HCT116 (cell line): ENCODE data around the gene TMEM134. TPM values are rescaled to one million over a fixed set of nuclear protein-coding genes. Genes with fewer than 3 reads are reported as not detected.

Experiments
- ATAC-seq: fragments of 200-7000 bp; cut with Tn5 transposase; 2 replicates; pipeline ENCODE4 v1.9.1; 2020; ENCODE audit warnings: mild to moderate bottlenecking, moderate library complexity
- BruUV-seq: library from RNA; stranded (reverse); fragments of 400-500 nt; replicated peaks from 2 replicates; lab custom pipeline; 2021; lab: Mats Ljungman, UMichigan
- CTCF ChIA-PET: fragments of 300-600 bp; sonication (Branson Sonifier 250); formaldehyde crosslinking; loops from one replicate; lab custom pipeline; 2021; ENCODE audit warnings: antibody characterized with exemption; lab: Charles Lee
- POLR2A ChIA-PET: fragments of 300-600, 350-600 bp; sonication (Branson Sonifier 250); formaldehyde crosslinking; loops from one replicate; lab custom pipeline; 2021; ENCODE audit warnings: antibody characterized with exemption; lab: Charles Lee
- RAD21 ChIA-PET, 2 experiments: fragments of 300-600 bp; sonication (Branson Sonifier 250); formaldehyde crosslinking; loops; one replicate each; lab custom pipeline; 2023; ENCODE audit warnings: low total read pairs in 2 of 2; ENCODE audit not compliant: uncharacterized antibody in 2 of 2, unreplicated experiment in 2 of 2, low non-redundant PET in 1 of 2; lab: Charles Lee
- DNase-seq: peaks from one replicate; pipeline ENCODE4 v3.0.0-alpha.2; 2010; ENCODE audit warnings: low read depth, low spot score
- H2AFZ ChIP-seq: fragments of 200-600 bp; shearing (Covaris generic), sonication (generic); 2 replicates; pipeline ENCODE4 v1.6.1; 2017; ENCODE audit warnings: low read depth, mixed run types, mixed read lengths, antibody characterized with exemption, low read length; ENCODE audit not compliant: poor library complexity, severe bottlenecking
- H3K27ac ChIP-seq: 2 replicates; pipeline ENCODE4 v1.5.1; 2012; ENCODE audit warnings: low read depth, low read length
- H3K27me3 ChIP-seq: fragments of 200-600 bp; sonication (generic); 2 replicates; pipeline ENCODE4 v1.6.1; 2016; ENCODE audit warnings: mixed run types, low read length, mixed read lengths; ENCODE audit not compliant: insufficient read depth
- H3K36me3 ChIP-seq, 2 experiments: fragments of 200-500 bp in 1 of 2; fragments of 200-600 bp in 1 of 2; sonication (Bioruptor generic) in 1 of 2; sonication (generic) in 1 of 2; 2 replicates each; pipeline versions ENCODE4 v1.5.1 to v1.6.1; 2014 to 2016; ENCODE audit warnings: low read length in 2 of 2, inconsistent platforms in 1 of 2, mixed read lengths in 1 of 2, mixed run types in 1 of 2; ENCODE audit not compliant: insufficient read depth in 2 of 2, control insufficient read depth in 1 of 2
- H3K4me1 ChIP-seq, 2 experiments: fragments of 200-600 bp in 1 of 2; sonication (generic) in 1 of 2; 2 replicates each; pipeline versions ENCODE4 v1.5.1 to v1.6.1; 2012 to 2017; ENCODE audit warnings: low read length in 2 of 2, inconsistent platforms in 1 of 2, mild to moderate bottlenecking in 1 of 2, mixed read lengths in 1 of 2, mixed run types in 1 of 2, moderate library complexity in 1 of 2; ENCODE audit not compliant: insufficient read depth in 2 of 2, control insufficient read depth in 1 of 2
- H3K4me2 ChIP-seq: fragments of 200-600 bp; sonication (generic); 2 replicates; pipeline ENCODE4 v1.6.1; 2017; ENCODE audit warnings: mixed run types, low read length, mixed read lengths
- H3K4me3 ChIP-seq, 2 experiments: fragments of 200-600 bp in 1 of 2; sonication (generic) in 1 of 2; replicated peaks in 1 of 2; 2 replicates each; pipeline ENCODE4 v1.5.1; 2011 to 2016; ENCODE audit warnings: low read length in 2 of 2, control low read depth in 1 of 2, low read depth in 1 of 2, mild to moderate bottlenecking in 1 of 2, mixed read lengths in 1 of 2, mixed run types in 1 of 2
- H3K79me2 ChIP-seq: fragments of 200-600 bp; sonication (generic); 2 replicates; pipeline ENCODE4 v1.6.1; 2017; ENCODE audit warnings: mild to moderate bottlenecking, mixed run types, low read length, moderate library complexity, mixed read lengths; ENCODE audit not compliant: insufficient read depth
- H3K9ac ChIP-seq: fragments of 200-600 bp; sonication (generic); 2 replicates; pipeline ENCODE4 v1.6.1; 2016; ENCODE audit warnings: low read length, mixed read lengths
- H3K9me2 ChIP-seq: fragments of 200-600 bp; sonication (generic), shearing (Covaris generic); 2 replicates; pipeline ENCODE4 v1.6.1; 2017; ENCODE audit warnings: mixed run types, mild to moderate bottlenecking, moderate library complexity; ENCODE audit not compliant: insufficient read depth
- H3K9me3 ChIP-seq, 2 experiments: fragments of 200-500 bp in 1 of 2; fragments of 200-600 bp in 1 of 2; sonication (Bioruptor generic) in 1 of 2; sonication (generic) in 1 of 2; 2 replicates each; pipeline ENCODE4 v1.6.1; 2014 to 2017; ENCODE audit warnings: low read length in 2 of 2, mixed read lengths in 2 of 2, inconsistent platforms in 1 of 2, low read depth in 1 of 2, mild to moderate bottlenecking in 1 of 2, mixed run types in 1 of 2, moderate library complexity in 1 of 2; ENCODE audit not compliant: control insufficient read depth in 1 of 2, insufficient read depth in 1 of 2
- H4K20me1 ChIP-seq: fragments of 200-600 bp; sonication (generic), shearing (Covaris generic); 2 replicates; pipeline ENCODE4 v1.6.1; 2017; ENCODE audit warnings: mixed run types, mild to moderate bottlenecking, moderate library complexity; ENCODE audit not compliant: insufficient read depth
- CBX3 ChIP-seq: IDR thresholded peaks from 2 replicates; pipeline ENCODE4 v1.6.1; 2012; ENCODE audit warnings: low read depth
- CEBPB ChIP-seq: IDR thresholded peaks from 2 replicates; pipeline ENCODE4 v1.6.1; 2012; ENCODE audit warnings: low read depth
- CTCF ChIP-seq, 3 experiments: fragments of 200-600 bp in 1 of 3; sonication (generic) in 1 of 3; IDR thresholded peaks in 2 of 3; conservative IDR thresholded peaks in 1 of 3; 2 replicates each; pipeline ENCODE4 v1.5.1; 2012 to 2017; ENCODE audit warnings: low read depth in 2 of 3, low read length in 2 of 3, antibody characterized with exemption in 1 of 3, borderline replicate concordance in 1 of 3, control low read depth in 1 of 3, mild to moderate bottlenecking in 1 of 3, mixed read lengths in 1 of 3, mixed run types in 1 of 3, moderate library complexity in 1 of 3; ENCODE audit not compliant: insufficient read depth in 1 of 3
- EGR1 ChIP-seq: IDR thresholded peaks from 2 replicates; pipeline ENCODE4 v1.6.1; 2012; ENCODE audit warnings: low read depth
- EZH2 ChIP-seq: fragments of 200-600 bp; sonication (generic); IDR thresholded peaks from 2 replicates; pipeline ENCODE4 v1.6.1; 2017; ENCODE audit warnings: antibody characterized with exemption, mixed run types
- FOSL1 ChIP-seq: IDR thresholded peaks from 2 replicates; pipeline ENCODE4 v1.6.1; 2012; ENCODE audit warnings: low read depth
- JUND ChIP-seq: IDR thresholded peaks from 2 replicates; pipeline ENCODE4 v1.6.1; 2012
- RAD21 ChIP-seq: IDR thresholded peaks from 2 replicates; pipeline ENCODE4 v1.6.1; 2012; ENCODE audit warnings: low read depth, mild to moderate bottlenecking
- SIN3A ChIP-seq: IDR thresholded peaks from 2 replicates; pipeline ENCODE4 v1.6.1; 2012; ENCODE audit warnings: low read depth
- SP1 ChIP-seq: IDR thresholded peaks from 2 replicates; pipeline ENCODE4 v1.6.1; 2012; ENCODE audit warnings: low read depth
- SRF ChIP-seq: IDR thresholded peaks from 2 replicates; pipeline ENCODE4 v1.6.1; 2012; ENCODE audit warnings: low read depth
- TCF7L2 ChIP-seq: IDR thresholded peaks from 2 replicates; pipeline ENCODE4 v1.7.0; 2011; ENCODE audit warnings: borderline replicate concordance, inconsistent platforms; ENCODE audit not compliant: insufficient read depth, insufficient read length; ENCODE audit errors: extremely low read depth
- YY1 ChIP-seq: IDR thresholded peaks from 2 replicates; pipeline ENCODE4 v1.6.1; 2011; ENCODE audit warnings: low read length, low read depth, moderate library complexity, mild to moderate bottlenecking; ENCODE audit not compliant: insufficient replicate concordance; ENCODE audit errors: extremely low read depth
- ZFX ChIP-seq: fragments of 450-650 bp; IDR thresholded peaks from 2 replicates; pipeline ENCODE4 v1.6.1; 2017
- intact Hi-C: fragments of 100-400 bp; cut with micrococcal nuclease; formaldehyde crosslinking; loops from 2 replicates; pipeline ENCODE4 v1.10.0; 2022
- total RNA-seq: library from RNA; stranded (reverse); gene quantifications from one replicate; pipeline ENCODE4 v1.2.1, GENCODE V29; 2021; ENCODE audit not compliant: unreplicated experiment
- TF ChIP-seq, protein P1 (sequence below): IDR thresholded peaks from 2 replicates; pipeline ENCODE4 v1.6.1; 2012; ENCODE audit warnings: low read depth
- TF ChIP-seq, protein P2 (sequence below): IDR thresholded peaks from 2 replicates; pipeline ENCODE4 v1.6.1; 2012

Gene TMEM134
- total RNA-seq, 1 experiment from 2014 or later, result 44.2 TPM

DNA sequence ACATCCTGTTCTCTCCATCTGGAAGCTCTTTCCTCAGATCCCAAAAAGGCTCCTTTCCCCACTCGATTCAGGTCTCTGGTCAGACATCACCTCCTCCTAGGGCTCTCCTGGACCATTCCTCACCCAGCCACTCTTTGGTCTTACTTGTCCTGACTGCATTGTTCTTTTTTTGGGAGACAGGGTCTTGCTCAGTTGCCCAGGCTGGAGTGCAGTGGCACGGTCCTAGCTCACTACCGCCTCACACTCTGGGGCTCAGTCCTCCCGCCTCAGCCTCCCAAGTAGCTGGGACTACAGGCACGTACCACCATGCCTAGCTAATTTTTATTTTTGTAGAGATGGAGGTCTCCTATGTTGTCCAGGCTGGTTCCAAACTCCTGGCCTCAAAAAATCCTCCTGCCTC is 23.5 kb downstream of the TMEM134 start:
- Histone ChIP-seq H3K4me2 (no peak overlapping the region), H3K27ac (no peak overlapping the region), H3K36me3 (peaks cover 0 to 2% of the 10 kb centered on the region in 2 experiments; a peak in 1 of 4 replicates), H3K9ac (no peak overlapping the region), H3K9me3 (no peaks in the 10 kb centered on the region), H3K4me3 (no peak overlapping the region), H3K9me2 (no peaks in the 10 kb centered on the region), H3K79me2 (peaks cover 7% of the 10 kb centered on the region; the same call in 1 of the 2 replicates), H3K4me1 (peaks cover 6 to 20% of the 10 kb centered on the region in 2 experiments; a peak in 2 of 4 replicates), H3K27me3 (no peaks in the 10 kb centered on the region), H4K20me1 (no peaks in the 10 kb centered on the region), H2AFZ (no peak overlapping the region)
- DNase-seq, result no peak
- ChIA-PET RAD21 (no interaction called here), POLR2A (no interaction called here), CTCF (no interaction called here)
- BruUV-seq, result no TSS peak
- intact Hi-C loops, result no loop called here
- no peak for ATAC-seq
- no peak for TF ChIP-seq SIN3A
- no peak for TF ChIP-seq CBX3
- TF ChIP-seq, protein P1, sequence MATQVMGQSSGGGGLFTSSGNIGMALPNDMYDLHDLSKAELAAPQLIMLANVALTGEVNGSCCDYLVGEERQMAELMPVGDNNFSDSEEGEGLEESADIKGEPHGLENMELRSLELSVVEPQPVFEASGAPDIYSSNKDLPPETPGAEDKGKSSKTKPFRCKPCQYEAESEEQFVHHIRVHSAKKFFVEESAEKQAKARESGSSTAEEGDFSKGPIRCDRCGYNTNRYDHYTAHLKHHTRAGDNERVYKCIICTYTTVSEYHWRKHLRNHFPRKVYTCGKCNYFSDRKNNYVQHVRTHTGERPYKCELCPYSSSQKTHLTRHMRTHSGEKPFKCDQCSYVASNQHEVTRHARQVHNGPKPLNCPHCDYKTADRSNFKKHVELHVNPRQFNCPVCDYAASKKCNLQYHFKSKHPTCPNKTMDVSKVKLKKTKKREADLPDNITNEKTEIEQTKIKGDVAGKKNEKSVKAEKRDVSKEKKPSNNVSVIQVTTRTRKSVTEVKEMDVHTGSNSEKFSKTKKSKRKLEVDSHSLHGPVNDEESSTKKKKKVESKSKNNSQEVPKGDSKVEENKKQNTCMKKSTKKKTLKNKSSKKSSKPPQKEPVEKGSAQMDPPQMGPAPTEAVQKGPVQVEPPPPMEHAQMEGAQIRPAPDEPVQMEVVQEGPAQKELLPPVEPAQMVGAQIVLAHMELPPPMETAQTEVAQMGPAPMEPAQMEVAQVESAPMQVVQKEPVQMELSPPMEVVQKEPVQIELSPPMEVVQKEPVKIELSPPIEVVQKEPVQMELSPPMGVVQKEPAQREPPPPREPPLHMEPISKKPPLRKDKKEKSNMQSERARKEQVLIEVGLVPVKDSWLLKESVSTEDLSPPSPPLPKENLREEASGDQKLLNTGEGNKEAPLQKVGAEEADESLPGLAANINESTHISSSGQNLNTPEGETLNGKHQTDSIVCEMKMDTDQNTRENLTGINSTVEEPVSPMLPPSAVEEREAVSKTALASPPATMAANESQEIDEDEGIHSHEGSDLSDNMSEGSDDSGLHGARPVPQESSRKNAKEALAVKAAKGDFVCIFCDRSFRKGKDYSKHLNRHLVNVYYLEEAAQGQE, result no peak
- no peak for TF ChIP-seq RAD21
- no peak for TF ChIP-seq FOSL1
- TF ChIP-seq SRF, result no peak
- TF ChIP-seq SP1, result no peak
- TF ChIP-seq YY1, result no peak
- TF ChIP-seq, protein P2, sequence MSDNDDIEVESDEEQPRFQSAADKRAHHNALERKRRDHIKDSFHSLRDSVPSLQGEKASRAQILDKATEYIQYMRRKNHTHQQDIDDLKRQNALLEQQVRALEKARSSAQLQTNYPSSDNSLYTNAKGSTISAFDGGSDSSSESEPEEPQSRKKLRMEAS, result no peak
- no peak for TF ChIP-seq JUND
- TF ChIP-seq CEBPB, result no peak
- TF ChIP-seq ZFX, result no peak
- no peak for TF ChIP-seq CTCF (IDR thresholded peaks at IDR 0.05 in 2 of 3, conservative IDR thresholded peaks at IDR 0.05 in 1 of 3; ENCODE audit: borderline replicate concordance in 1 of 3, insufficient read depth in 1 of 3, low read depth in 2 of 3, low read length in 2 of 3)
- no peak for TF ChIP-seq EZH2
- TF ChIP-seq TCF7L2, result no peak
- no peak for TF ChIP-seq EGR1
- TF ChIP-seq, all 23 proteins: peak for 0
